ENCODE measurements around the gene PHLDA3.

Gene PHLDA3

DNA sequence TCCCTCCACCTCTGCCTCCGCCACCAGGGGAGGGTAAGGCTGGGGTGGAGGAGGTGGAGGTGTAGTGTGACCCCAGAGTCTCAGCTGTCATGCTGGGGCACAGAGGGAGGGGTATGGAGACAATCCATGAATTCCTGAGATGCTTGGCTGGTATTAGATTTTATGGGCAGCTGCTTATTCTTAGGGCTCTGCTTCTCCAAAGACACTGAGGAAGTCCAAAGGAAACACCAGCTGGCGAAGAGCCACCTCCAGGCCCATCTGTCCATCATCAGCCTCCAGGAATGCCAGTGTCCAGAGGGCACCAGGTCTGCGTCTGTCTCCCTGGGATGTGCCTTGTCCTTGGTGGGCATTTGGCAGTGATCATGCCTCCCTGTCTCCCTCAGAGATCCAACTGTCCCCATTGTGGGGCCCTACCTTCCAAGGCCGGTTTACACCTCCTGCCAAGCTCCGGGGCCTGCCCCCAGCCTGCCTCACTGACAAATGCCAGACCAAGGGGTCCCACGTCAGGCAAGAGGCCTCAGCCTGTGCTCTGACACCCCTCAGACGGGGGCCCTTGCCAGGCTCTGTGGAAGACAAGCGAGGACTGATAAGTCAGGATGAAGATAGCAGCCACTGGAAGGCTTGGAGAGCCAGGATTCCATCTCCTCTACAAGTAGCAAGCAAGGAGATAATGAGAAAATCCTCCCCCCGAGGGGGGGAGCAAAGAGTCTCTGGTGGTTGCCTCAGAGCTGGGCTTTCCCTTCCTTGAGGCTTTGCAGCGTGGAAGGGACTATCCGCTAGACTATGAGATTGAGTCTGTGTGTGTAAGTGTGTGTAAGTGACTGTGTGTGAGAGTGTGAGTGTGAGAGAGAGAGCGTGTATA, 49.0 kb downstream of the PHLDA3 start:
- H2AFZ ChIP-seq (ENCODE audit: low read depth, low read length) = no peak overlapping the region
- no peaks in the 10 kb centered on the region for H3K36me3 ChIP-seq (ENCODE audit: control insufficient read depth in 1 of 2, insufficient read depth in 2 of 2, low read depth in 1 of 2, low read length in 2 of 2)
- H3K27me3 ChIP-seq (ENCODE audit: control insufficient read depth in 1 of 2, insufficient read depth in 1 of 2, low read length in 2 of 2) = peaks cover 0 to 70% of the 10 kb centered on the region in 2 experiments
- H3K79me1 ChIP-seq (replicated peaks; ENCODE audit: low read length, poor library complexity, severe bottlenecking) = no peaks in the 10 kb centered on the region
- whole genome bisulfite sequencing = 57% methylated on average over 11 of the region's 12 CpGs
- no peak overlapping the region for H3K18ac ChIP-seq (ENCODE audit: low read depth in 1 of 2, low read length in 2 of 2)
- H4K8ac ChIP-seq (ENCODE audit: low read length) = no peak overlapping the region
- H3K9me3 ChIP-seq (ENCODE audit: control insufficient read depth, low read length) = peaks cover 15% of the 10 kb centered on the region
- H2BK5ac ChIP-seq (ENCODE audit: low read depth, low read length, poor library complexity, severe bottlenecking) = peak overlapping the region; percentile 31
- no peak overlapping the region for H2BK15ac ChIP-seq (ENCODE audit: low read depth, poor library complexity, severe bottlenecking)
- H3K4me3 ChIP-seq (ENCODE audit: insufficient read depth in 1 of 2, low read depth in 1 of 2, low read length in 2 of 2) = no peak overlapping the region
- H2AK5ac ChIP-seq (ENCODE audit: low read length, severe bottlenecking) = peak overlapping the region; percentile 33
- H3K27ac ChIP-seq (ENCODE audit: low read length, poor library complexity, severe bottlenecking) = no peak overlapping the region
- H4K91ac ChIP-seq (ENCODE audit: low read length) = no peak overlapping the region
- no peak overlapping the region for H3K9ac ChIP-seq (ENCODE audit: low read length)
- no peak overlapping the region for H2BK120ac ChIP-seq (ENCODE audit: low read depth, low read length)
- no peak overlapping the region for H2BK12ac ChIP-seq (ENCODE audit: low read length in 2 of 2)
- no peak overlapping the region for H3K4ac ChIP-seq (ENCODE audit: low read depth in 1 of 2, low read length in 2 of 2)
- H3K4me2 ChIP-seq (ENCODE audit: low read length, poor library complexity, severe bottlenecking) = no peak overlapping the region
- no peak for DNase-seq
- peaks cover 32% of the 10 kb centered on the region for H3K4me1 ChIP-seq (ENCODE audit: control insufficient read depth, insufficient read depth, low read depth, low read length)
- no peak overlapping the region for H3K14ac ChIP-seq (ENCODE audit: low read length in 2 of 2)
- no peak overlapping the region for H3K23ac ChIP-seq (ENCODE audit: low read length in 2 of 2)

DNA sequence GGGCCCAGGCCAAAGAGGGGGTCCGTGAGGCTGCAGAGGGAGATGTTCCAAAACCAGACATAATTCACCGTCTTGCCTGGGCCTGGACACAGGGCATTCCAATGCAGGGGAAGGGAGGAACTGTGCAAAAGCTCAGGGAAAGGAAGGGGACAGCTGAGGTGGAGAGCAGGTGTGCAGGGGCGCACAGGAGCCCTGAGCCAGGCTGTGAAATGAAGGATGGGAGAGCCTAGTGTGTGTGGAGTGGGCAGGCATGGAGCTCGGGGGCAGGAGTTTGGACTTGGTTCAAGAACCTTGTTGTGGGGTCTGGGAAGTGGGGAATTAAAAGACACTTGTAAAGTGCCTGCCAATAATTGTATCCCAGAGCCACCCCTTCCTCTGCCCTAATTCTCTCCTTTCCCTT, 49.7 kb downstream of the PHLDA3 start:
- Histone ChIP-seq H3K23ac (ENCODE audit: low read length in 2 of 2) (no peak overlapping the region), H2BK15ac (ENCODE audit: low read depth, poor library complexity, severe bottlenecking) (no peak overlapping the region), H4K8ac (ENCODE audit: low read length) (no peak overlapping the region), H3K4me1 (ENCODE audit: control insufficient read depth, insufficient read depth, low read depth, low read length) (peaks cover 32% of the 10 kb centered on the region), H3K36me3 (ENCODE audit: control insufficient read depth in 1 of 2, insufficient read depth in 2 of 2, low read depth in 1 of 2, low read length in 2 of 2) (no peaks in the 10 kb centered on the region), H3K27me3 (ENCODE audit: control insufficient read depth in 1 of 2, insufficient read depth in 1 of 2, low read length in 2 of 2) (peaks cover 0 to 76% of the 10 kb centered on the region in 2 experiments), H2BK5ac (ENCODE audit: low read depth, low read length, poor library complexity, severe bottlenecking) (no peak overlapping the region), H4K91ac (ENCODE audit: low read length) (no peak overlapping the region), H3K14ac (ENCODE audit: low read length in 2 of 2) (peak overlapping the region in 1 of 2 experiments; percentile 74), H3K4me2 (ENCODE audit: low read length, poor library complexity, severe bottlenecking) (no peak overlapping the region), H3K9me3 (ENCODE audit: control insufficient read depth, low read length) (peaks cover 14% of the 10 kb centered on the region), H3K9ac (ENCODE audit: low read length) (no peak overlapping the region), H2AK5ac (ENCODE audit: low read length, severe bottlenecking) (peak overlapping the region; percentile 82), H2AFZ (ENCODE audit: low read depth, low read length) (no peak overlapping the region), H3K27ac (ENCODE audit: low read length, poor library complexity, severe bottlenecking) (no peak overlapping the region), H3K4ac (ENCODE audit: low read depth in 1 of 2, low read length in 2 of 2) (no peak overlapping the region), H3K4me3 (ENCODE audit: insufficient read depth in 1 of 2, low read depth in 1 of 2, low read length in 2 of 2) (no peak overlapping the region), H3K79me1 (replicated peaks; ENCODE audit: low read length, poor library complexity, severe bottlenecking) (no peaks in the 10 kb centered on the region), H2BK12ac (ENCODE audit: low read length in 2 of 2) (no peak overlapping the region), H3K18ac (ENCODE audit: low read depth in 1 of 2, low read length in 2 of 2) (peak overlapping the region in 1 of 2 experiments; percentile 29), H2BK120ac (ENCODE audit: low read depth, low read length) (no peak overlapping the region)
- no peak for DNase-seq
- 76% methylated on average over 3 of the region's 4 CpGs for WGBS

DNA sequence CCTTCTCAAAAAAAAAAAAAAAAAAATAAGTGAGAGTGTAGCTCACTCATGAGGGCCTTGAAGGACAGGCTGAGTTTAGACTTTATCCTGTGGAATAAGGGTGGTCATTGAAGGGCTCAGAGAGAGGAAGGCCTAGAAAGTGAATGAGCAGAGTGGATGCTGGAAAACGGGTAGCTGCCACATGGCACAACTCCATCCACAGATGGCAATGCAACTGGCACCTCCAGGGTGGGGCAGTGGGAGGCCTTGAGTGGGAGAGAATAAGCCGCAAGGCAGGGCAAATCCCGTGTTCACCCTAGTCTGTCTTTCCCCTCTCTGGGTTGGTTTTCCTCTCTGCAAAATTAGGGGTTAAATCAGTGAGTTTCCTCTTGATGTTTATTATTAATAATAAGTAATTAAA, 50.5 kb downstream of the PHLDA3 start:
- Histone ChIP-seq H2BK5ac (ENCODE audit: low read depth, low read length, poor library complexity, severe bottlenecking) (no peak overlapping the region), H3K14ac (ENCODE audit: low read length in 2 of 2) (no peak overlapping the region), H2BK12ac (ENCODE audit: low read length in 2 of 2) (no peak overlapping the region), H3K9me3 (ENCODE audit: control insufficient read depth, low read length) (peaks cover 14% of the 10 kb centered on the region), H3K36me3 (ENCODE audit: control insufficient read depth in 1 of 2, insufficient read depth in 2 of 2, low read depth in 1 of 2, low read length in 2 of 2) (no peaks in the 10 kb centered on the region), H3K79me1 (replicated peaks; ENCODE audit: low read length, poor library complexity, severe bottlenecking) (no peaks in the 10 kb centered on the region), H3K4me3 (ENCODE audit: insufficient read depth in 1 of 2, low read depth in 1 of 2, low read length in 2 of 2) (no peak overlapping the region), H3K9ac (ENCODE audit: low read length) (no peak overlapping the region), H2AK5ac (ENCODE audit: low read length, severe bottlenecking) (no peak overlapping the region), H3K4me2 (ENCODE audit: low read length, poor library complexity, severe bottlenecking) (no peak overlapping the region), H3K4ac (ENCODE audit: low read depth in 1 of 2, low read length in 2 of 2) (no peak overlapping the region), H2AFZ (ENCODE audit: low read depth, low read length) (no peak overlapping the region), H3K23ac (ENCODE audit: low read length in 2 of 2) (no peak overlapping the region), H3K27me3 (ENCODE audit: control insufficient read depth in 1 of 2, insufficient read depth in 1 of 2, low read length in 2 of 2) (peaks cover 0 to 76% of the 10 kb centered on the region in 2 experiments), H4K91ac (ENCODE audit: low read length) (no peak overlapping the region), H2BK15ac (ENCODE audit: low read depth, poor library complexity, severe bottlenecking) (no peak overlapping the region), H4K8ac (ENCODE audit: low read length) (no peak overlapping the region), H2BK120ac (ENCODE audit: low read depth, low read length) (no peak overlapping the region), H3K18ac (ENCODE audit: low read depth in 1 of 2, low read length in 2 of 2) (no peak overlapping the region), H3K27ac (ENCODE audit: low read length, poor library complexity, severe bottlenecking) (no peak overlapping the region), H3K4me1 (ENCODE audit: control insufficient read depth, insufficient read depth, low read depth, low read length) (peaks cover 29% of the 10 kb centered on the region)
- WGBS = 71% methylated on average over 2 of the region's 3 CpGs
- DNase-seq = no peak
